ENCODE data around the gene NOL3. TPM values are rescaled to one million over a fixed set of nuclear protein-coding genes. Genes with fewer than 3 reads are reported as not detected.
A peak's percentile ranks its signal among the peaks of the same experiment; 100 is the strongest.

The NOL3 gene
- total RNA-seq, 1 experiment from 2014 or later: 8.5 TPM

DNA sequence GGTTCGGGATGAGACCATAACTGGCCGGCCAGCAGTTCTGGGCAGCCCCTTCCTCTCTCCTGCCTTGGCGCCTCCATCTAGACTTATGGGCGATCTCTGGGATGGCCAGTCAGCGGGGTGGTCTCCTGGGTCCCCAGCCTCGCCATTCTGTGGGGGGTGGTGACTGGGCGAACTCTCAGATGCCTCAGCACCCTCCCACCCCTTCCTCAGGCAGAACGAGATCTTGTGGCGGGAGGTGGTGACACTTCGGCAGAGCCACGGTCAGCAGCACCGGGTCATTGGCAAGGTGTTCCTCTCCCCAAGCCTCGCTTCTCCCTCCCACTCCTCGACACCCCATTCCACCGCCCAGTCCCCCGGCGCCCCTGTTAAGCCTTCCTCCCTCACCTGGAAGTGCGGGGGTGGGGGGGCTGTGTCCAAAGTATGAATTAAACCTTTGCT, 4.2 kb upstream of the NOL3 start:
- no peak for ATAC-seq
- H3K27ac Mint-ChIP-seq: no peak overlapping the region
- DNase-seq (ENCODE audit: low spot score): no peak
- POLR2A ChIA-PET: no interaction called here
- peak overlapping the region; percentile 56 for H3K4me3 Mint-ChIP-seq
- H3K27me3 Mint-ChIP-seq (ENCODE audit: low read depth): peaks cover 94% of the 10 kb centered on the region
- H3K9me3 Mint-ChIP-seq: no peaks in the 10 kb centered on the region
- peaks cover 41% of the 10 kb centered on the region for H3K4me1 Mint-ChIP-seq
- H3K36me3 Mint-ChIP-seq: no peaks in the 10 kb centered on the region
- CTCF ChIA-PET: interaction anchor here (1.0 to 15.6 kb wide), 4 partner anchors 10 to 212 kb away, joined by 3 to 386 read pairs (median 40); partner anchors contain the start of genes B3GNT9, FBXL8 and TRADD
- TF ChIP-seq ETV6 (CRISPR knock-in tag; IDR thresholded peaks at IDR 0.05) (no peak), KAT7 (CRISPR knock-in tag; IDR thresholded peaks at IDR 0.05; ENCODE audit: borderline replicate concordance) (no peak), NFATC4 (CRISPR knock-in tag; IDR thresholded peaks at IDR 0.05) (no peak), ZNF317 (CRISPR knock-in tag; IDR thresholded peaks at IDR 0.05; ENCODE audit: borderline replicate concordance, low read depth) (no peak), GTF2I (CRISPR knock-in tag; conservative IDR thresholded peaks at IDR 0.05) (no peak), FOXP1 (CRISPR knock-in tag; IDR thresholded peaks at IDR 0.05; ENCODE audit: borderline replicate concordance) (no peak), RORB (CRISPR knock-in tag; IDR thresholded peaks at IDR 0.05) (no peak), FOXJ3 (CRISPR knock-in tag; IDR thresholded peaks at IDR 0.05; ENCODE audit: borderline replicate concordance) (no peak)
- TF ChIP-seq, protein P1, sequence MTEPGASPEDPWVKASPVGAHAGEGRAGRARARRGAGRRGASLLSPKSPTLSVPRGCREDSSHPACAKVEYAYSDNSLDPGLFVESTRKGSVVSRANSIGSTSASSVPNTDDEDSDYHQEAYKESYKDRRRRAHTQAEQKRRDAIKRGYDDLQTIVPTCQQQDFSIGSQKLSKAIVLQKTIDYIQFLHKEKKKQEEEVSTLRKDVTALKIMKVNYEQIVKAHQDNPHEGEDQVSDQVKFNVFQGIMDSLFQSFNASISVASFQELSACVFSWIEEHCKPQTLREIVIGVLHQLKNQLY (CRISPR knock-in tag; IDR thresholded peaks at IDR 0.05): no peak
- TF ChIP-seq, protein P2, sequence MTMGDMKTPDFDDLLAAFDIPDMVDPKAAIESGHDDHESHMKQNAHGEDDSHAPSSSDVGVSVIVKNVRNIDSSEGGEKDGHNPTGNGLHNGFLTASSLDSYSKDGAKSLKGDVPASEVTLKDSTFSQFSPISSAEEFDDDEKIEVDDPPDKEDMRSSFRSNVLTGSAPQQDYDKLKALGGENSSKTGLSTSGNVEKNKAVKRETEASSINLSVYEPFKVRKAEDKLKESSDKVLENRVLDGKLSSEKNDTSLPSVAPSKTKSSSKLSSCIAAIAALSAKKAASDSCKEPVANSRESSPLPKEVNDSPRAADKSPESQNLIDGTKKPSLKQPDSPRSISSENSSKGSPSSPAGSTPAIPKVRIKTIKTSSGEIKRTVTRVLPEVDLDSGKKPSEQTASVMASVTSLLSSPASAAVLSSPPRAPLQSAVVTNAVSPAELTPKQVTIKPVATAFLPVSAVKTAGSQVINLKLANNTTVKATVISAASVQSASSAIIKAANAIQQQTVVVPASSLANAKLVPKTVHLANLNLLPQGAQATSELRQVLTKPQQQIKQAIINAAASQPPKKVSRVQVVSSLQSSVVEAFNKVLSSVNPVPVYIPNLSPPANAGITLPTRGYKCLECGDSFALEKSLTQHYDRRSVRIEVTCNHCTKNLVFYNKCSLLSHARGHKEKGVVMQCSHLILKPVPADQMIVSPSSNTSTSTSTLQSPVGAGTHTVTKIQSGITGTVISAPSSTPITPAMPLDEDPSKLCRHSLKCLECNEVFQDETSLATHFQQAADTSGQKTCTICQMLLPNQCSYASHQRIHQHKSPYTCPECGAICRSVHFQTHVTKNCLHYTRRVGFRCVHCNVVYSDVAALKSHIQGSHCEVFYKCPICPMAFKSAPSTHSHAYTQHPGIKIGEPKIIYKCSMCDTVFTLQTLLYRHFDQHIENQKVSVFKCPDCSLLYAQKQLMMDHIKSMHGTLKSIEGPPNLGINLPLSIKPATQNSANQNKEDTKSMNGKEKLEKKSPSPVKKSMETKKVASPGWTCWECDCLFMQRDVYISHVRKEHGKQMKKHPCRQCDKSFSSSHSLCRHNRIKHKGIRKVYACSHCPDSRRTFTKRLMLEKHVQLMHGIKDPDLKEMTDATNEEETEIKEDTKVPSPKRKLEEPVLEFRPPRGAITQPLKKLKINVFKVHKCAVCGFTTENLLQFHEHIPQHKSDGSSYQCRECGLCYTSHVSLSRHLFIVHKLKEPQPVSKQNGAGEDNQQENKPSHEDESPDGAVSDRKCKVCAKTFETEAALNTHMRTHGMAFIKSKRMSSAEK (CRISPR knock-in tag; IDR thresholded peaks at IDR 0.05; ENCODE audit: borderline replicate concordance): no peak
- TF ChIP-seq, protein P3, sequence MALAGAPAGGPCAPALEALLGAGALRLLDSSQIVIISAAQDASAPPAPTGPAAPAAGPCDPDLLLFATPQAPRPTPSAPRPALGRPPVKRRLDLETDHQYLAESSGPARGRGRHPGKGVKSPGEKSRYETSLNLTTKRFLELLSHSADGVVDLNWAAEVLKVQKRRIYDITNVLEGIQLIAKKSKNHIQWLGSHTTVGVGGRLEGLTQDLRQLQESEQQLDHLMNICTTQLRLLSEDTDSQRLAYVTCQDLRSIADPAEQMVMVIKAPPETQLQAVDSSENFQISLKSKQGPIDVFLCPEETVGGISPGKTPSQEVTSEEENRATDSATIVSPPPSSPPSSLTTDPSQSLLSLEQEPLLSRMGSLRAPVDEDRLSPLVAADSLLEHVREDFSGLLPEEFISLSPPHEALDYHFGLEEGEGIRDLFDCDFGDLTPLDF (CRISPR knock-in tag; IDR thresholded peaks at IDR 0.05): no peak
- TF ChIP-seq, protein P4, sequence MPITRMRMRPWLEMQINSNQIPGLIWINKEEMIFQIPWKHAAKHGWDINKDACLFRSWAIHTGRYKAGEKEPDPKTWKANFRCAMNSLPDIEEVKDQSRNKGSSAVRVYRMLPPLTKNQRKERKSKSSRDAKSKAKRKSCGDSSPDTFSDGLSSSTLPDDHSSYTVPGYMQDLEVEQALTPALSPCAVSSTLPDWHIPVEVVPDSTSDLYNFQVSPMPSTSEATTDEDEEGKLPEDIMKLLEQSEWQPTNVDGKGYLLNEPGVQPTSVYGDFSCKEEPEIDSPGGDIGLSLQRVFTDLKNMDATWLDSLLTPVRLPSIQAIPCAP (CRISPR knock-in tag; IDR thresholded peaks at IDR 0.05): no peak
- TF ChIP-seq, protein P5, sequence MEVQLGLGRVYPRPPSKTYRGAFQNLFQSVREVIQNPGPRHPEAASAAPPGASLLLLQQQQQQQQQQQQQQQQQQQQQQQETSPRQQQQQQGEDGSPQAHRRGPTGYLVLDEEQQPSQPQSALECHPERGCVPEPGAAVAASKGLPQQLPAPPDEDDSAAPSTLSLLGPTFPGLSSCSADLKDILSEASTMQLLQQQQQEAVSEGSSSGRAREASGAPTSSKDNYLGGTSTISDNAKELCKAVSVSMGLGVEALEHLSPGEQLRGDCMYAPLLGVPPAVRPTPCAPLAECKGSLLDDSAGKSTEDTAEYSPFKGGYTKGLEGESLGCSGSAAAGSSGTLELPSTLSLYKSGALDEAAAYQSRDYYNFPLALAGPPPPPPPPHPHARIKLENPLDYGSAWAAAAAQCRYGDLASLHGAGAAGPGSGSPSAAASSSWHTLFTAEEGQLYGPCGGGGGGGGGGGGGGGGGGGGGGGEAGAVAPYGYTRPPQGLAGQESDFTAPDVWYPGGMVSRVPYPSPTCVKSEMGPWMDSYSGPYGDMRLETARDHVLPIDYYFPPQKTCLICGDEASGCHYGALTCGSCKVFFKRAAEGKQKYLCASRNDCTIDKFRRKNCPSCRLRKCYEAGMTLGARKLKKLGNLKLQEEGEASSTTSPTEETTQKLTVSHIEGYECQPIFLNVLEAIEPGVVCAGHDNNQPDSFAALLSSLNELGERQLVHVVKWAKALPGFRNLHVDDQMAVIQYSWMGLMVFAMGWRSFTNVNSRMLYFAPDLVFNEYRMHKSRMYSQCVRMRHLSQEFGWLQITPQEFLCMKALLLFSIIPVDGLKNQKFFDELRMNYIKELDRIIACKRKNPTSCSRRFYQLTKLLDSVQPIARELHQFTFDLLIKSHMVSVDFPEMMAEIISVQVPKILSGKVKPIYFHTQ (CRISPR knock-in tag; IDR thresholded peaks at IDR 0.05): no peak
- TF ChIP-seq, protein P6, sequence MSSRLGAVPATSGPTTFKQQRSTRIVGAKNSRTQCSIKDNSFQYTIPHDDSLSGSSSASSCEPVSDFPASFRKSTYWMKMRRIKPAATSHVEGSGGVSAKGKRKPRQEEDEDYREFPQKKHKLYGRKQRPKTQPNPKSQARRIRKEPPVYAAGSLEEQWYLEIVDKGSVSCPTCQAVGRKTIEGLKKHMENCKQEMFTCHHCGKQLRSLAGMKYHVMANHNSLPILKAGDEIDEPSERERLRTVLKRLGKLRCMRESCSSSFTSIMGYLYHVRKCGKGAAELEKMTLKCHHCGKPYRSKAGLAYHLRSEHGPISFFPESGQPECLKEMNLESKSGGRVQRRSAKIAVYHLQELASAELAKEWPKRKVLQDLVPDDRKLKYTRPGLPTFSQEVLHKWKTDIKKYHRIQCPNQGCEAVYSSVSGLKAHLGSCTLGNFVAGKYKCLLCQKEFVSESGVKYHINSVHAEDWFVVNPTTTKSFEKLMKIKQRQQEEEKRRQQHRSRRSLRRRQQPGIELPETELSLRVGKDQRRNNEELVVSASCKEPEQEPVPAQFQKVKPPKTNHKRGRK (CRISPR knock-in tag; IDR thresholded peaks at IDR 0.05; ENCODE audit: borderline replicate concordance): no peak
- TF ChIP-seq, protein P7, sequence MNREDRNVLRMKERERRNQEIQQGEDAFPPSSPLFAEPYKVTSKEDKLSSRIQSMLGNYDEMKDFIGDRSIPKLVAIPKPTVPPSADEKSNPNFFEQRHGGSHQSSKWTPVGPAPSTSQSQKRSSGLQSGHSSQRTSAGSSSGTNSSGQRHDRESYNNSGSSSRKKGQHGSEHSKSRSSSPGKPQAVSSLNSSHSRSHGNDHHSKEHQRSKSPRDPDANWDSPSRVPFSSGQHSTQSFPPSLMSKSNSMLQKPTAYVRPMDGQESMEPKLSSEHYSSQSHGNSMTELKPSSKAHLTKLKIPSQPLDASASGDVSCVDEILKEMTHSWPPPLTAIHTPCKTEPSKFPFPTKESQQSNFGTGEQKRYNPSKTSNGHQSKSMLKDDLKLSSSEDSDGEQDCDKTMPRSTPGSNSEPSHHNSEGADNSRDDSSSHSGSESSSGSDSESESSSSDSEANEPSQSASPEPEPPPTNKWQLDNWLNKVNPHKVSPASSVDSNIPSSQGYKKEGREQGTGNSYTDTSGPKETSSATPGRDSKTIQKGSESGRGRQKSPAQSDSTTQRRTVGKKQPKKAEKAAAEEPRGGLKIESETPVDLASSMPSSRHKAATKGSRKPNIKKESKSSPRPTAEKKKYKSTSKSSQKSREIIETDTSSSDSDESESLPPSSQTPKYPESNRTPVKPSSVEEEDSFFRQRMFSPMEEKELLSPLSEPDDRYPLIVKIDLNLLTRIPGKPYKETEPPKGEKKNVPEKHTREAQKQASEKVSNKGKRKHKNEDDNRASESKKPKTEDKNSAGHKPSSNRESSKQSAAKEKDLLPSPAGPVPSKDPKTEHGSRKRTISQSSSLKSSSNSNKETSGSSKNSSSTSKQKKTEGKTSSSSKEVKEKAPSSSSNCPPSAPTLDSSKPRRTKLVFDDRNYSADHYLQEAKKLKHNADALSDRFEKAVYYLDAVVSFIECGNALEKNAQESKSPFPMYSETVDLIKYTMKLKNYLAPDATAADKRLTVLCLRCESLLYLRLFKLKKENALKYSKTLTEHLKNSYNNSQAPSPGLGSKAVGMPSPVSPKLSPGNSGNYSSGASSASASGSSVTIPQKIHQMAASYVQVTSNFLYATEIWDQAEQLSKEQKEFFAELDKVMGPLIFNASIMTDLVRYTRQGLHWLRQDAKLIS (CRISPR knock-in tag; IDR thresholded peaks at IDR 0.05; ENCODE audit: borderline replicate concordance): no peak
